Measurements from ENCODE around the gene CACNA1C.

Gene CACNA1C

GRCh38 chr12:2482938-2483660 lies 430.3 kb downstream of the CACNA1C start:
- no peak for TF ChIP-seq CTCF (IDR thresholded peaks at IDR 0.05; ENCODE audit: extremely low read depth, missing control alignments)
- no peak for DNase-seq (ENCODE audit: low spot score)

- no peak for DNase-seq (ENCODE audit: low spot score)
- no peak for TF ChIP-seq CTCF (IDR thresholded peaks at IDR 0.05; ENCODE audit: extremely low read depth, missing control alignments)
Measured at GRCh38 chr12:2483713-2484112, 430.9 kb downstream of the CACNA1C start.

- DNase-seq (ENCODE audit: low spot score): no peak
- TF ChIP-seq CTCF (IDR thresholded peaks at IDR 0.05; ENCODE audit: extremely low read depth, missing control alignments): no peak
Measured at GRCh38 chr12:2484141-2484776, 431.5 kb downstream of the CACNA1C start.

GRCh38 chr12:2485681-2486080 lies 432.9 kb downstream of the CACNA1C start:
- no peak for DNase-seq (ENCODE audit: low spot score)
- TF ChIP-seq CTCF (IDR thresholded peaks at IDR 0.05; ENCODE audit: extremely low read depth, missing control alignments): no peak

GRCh38 chr12:2486796-2487195 lies 434.0 kb downstream of the CACNA1C start:
- no peak for DNase-seq (ENCODE audit: low spot score)
- no peak for TF ChIP-seq CTCF (IDR thresholded peaks at IDR 0.05; ENCODE audit: extremely low read depth, missing control alignments)

- no peak for DNase-seq (ENCODE audit: low spot score)
- TF ChIP-seq CTCF (IDR thresholded peaks at IDR 0.05; ENCODE audit: extremely low read depth, missing control alignments): no peak
Measured at GRCh38 chr12:2487278-2487677, 434.5 kb downstream of the CACNA1C start.

GRCh38 chr12:2488131-2488530 lies 435.3 kb downstream of the CACNA1C start:
- DNase-seq (ENCODE audit: low spot score): no peak
- no peak for TF ChIP-seq CTCF (IDR thresholded peaks at IDR 0.05; ENCODE audit: extremely low read depth, missing control alignments)

Data from GM20000 (cell line).